Activated CD8-positive, alpha-beta memory T cell treated with anti-CD3 and anti-CD28 coated beads, Interleukin-2, amount 10 ng/mL, durations not matched to agents 7 days and 5 days (primary cell): ENCODE results near the gene CLDN5. TPM values are rescaled to one million over a fixed set of nuclear protein-coding genes. Genes with fewer than 3 reads are reported as not detected.
A peak's percentile ranks its signal among the peaks of the same experiment; 100 is the strongest.

Experiments used
- ATAC-seq: fragments of 150-1000 bp; cut with Tn5 transposase; one replicate; pipeline ENCODE4 v1.10.0; 2021; ENCODE audit warnings: moderate library complexity
- CTCF ChIA-PET: fragments of 350-600 bp; sonication (Branson Sonifier 250); formaldehyde crosslinking; loops from one replicate; lab custom pipeline; 2021; ENCODE audit warnings: antibody characterized with exemption; lab: Charles Lee
- DNase-seq: peaks from one replicate; pipeline ENCODE4 v3.0.0-alpha.2; 2020
- H3K27ac Mint-ChIP-seq: one replicate; pipeline ENCODE4 v1.8.0; 2021; ENCODE audit warnings: mild to moderate bottlenecking, mixed read lengths
- H3K27me3 Mint-ChIP-seq: one replicate; pipeline ENCODE4 v1.8.0; 2021; ENCODE audit warnings: mixed read lengths
- H3K36me3 Mint-ChIP-seq: one replicate; pipeline ENCODE4 v1.8.0; 2021; ENCODE audit warnings: mild to moderate bottlenecking, mixed read lengths
- H3K4me1 Mint-ChIP-seq: one replicate; pipeline ENCODE4 v1.8.0; 2021; ENCODE audit warnings: mixed read lengths
- H3K4me3 Mint-ChIP-seq: one replicate; pipeline ENCODE4 v1.8.0; 2021; ENCODE audit warnings: mild to moderate bottlenecking, moderate library complexity, mixed read lengths
- H3K9me3 Mint-ChIP-seq: one replicate; pipeline ENCODE4 v1.8.0; 2022; ENCODE audit warnings: low read depth, mixed read lengths
- total RNA-seq, 2 experiments: library from RNA; stranded (reverse); gene quantifications; one replicate each; pipeline ENCODE4 v1.2.3, GENCODE V29; 2021

The CLDN5 gene, protein sequence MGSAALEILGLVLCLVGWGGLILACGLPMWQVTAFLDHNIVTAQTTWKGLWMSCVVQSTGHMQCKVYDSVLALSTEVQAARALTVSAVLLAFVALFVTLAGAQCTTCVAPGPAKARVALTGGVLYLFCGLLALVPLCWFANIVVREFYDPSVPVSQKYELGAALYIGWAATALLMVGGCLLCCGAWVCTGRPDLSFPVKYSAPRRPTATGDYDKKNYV
- total RNA-seq, result not detected

DNA sequence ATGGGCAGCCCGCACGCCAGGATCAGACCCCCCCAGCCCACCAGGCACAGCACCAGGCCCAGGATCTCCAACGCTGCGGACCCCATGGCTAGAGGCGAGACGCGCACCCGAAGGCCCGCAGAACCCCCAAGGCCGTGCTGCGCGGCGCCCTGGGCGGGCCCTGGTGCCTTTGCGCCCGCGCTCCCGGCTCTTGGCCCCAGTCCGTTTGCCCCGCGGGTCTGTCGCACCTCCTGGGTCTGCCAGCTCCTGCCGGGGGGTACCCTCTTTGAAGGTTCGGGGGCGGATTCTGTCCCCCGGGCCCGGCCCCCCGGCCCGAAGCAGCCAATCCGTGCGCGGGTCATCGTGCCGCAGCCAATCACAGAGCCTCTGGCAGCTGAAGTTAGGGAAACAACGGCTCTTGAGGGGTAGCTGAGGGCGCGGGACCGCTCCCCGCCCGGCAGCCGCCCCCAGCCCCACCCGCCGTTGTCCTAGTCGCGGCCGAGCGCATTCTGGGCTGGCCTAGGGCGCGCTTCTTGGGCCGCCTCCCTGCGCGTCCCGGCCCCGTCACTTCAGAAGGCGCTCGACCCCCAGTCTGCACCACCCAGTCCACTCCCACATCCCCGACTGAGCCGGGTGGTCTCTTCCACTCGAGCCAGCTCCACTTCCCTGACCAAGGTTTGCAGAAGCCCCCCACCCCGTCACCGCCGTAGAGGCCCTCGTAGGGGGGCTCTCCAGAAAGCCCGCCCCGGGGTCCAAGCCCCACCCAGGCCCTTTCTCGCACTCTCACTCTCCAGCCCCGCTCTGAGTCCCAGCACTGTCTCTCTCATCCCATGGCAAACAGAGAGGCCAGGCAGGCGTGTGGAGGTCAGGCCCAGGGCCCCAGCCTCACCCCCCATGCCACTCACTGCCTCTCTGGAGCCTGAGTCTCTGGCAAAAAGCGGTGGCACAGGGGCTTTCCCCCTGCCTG lies at the start of gene CLDN5:
Gene CLDN5, minus strand, starts transcription at position 241 of the 946 bp plus-strand sequence. Its CDS starts 155 bp downstream, at position 86.
- H3K4me3 Mint-ChIP-seq, result no peak within 1 kb of the TSS
- no peaks in the 10 kb centered on the region for H3K9me3 Mint-ChIP-seq
- H3K27me3 Mint-ChIP-seq, result peaks cover 32% of the 10 kb centered on the region
- CTCF ChIA-PET, result no interaction called here
- no peak within 1 kb of the TSS for H3K27ac Mint-ChIP-seq
- ATAC-seq (peak; percentile 35), DNase-seq (no peak)
- peaks cover 5% of the 10 kb centered on the region for H3K36me3 Mint-ChIP-seq
- peaks cover 13% of the 10 kb centered on the region for H3K4me1 Mint-ChIP-seq

DNA sequence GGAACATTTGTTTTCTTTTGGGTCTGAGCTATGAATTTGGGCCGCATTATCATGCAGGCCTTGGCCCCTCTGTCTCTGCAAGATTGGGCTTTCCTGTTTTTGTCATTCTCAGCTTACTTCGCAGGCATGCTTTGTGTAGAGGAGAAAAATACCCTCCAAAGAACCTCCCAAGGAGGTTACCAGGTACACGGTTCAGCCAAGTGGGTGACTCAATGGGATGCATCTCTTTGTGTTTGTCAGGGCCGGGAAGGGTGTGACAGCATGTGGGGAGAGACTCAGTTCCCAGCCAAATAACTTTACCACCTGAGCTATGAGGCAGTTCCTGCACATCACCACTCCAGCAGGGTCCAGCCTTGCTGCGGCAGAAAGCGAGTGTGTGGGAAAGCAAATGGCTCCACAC lies 47.8 kb upstream of the CLDN5 start:
- no peaks in the 10 kb centered on the region for H3K36me3 Mint-ChIP-seq
- no peak overlapping the region for H3K4me3 Mint-ChIP-seq
- ATAC-seq (no peak), DNase-seq (no peak)
- no peaks in the 10 kb centered on the region for H3K9me3 Mint-ChIP-seq
- H3K27me3 Mint-ChIP-seq, result peaks cover 5% of the 10 kb centered on the region
- no peak overlapping the region for H3K27ac Mint-ChIP-seq
- CTCF ChIA-PET, result no interaction called here
- peaks cover 8% of the 10 kb centered on the region for H3K4me1 Mint-ChIP-seq

DNA sequence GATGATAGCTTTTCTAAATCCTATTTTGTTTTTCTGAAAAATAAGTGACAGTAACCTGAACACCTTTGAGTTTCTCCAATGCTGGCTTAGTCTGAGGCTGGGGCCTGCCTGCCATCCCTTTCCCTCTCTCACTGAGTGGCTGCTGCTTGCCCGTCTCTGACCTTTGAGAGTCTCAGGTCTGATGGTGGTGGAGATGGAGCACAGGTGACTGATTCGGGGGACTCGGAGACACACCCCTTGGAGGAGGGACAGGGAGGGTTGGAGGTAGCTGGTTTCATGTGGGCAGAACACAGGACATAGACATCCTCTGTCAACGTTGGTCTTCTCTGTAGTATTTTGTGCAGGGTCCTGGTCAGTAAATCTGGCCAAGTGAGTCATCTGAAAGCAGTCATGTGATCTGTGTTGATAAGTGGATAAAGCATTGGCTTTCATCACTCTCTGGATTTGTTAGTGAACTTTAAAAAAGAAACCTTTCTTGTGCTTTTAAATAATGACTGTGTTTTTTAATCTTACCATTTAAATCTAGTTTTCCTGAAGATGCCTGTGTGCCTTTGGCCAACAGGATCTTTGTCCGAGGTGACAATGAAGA lies 47.1 kb upstream of the CLDN5 start:
- Mint-ChIP-seq H3K36me3 (no peaks in the 10 kb centered on the region), H3K4me3 (no peak overlapping the region), H3K4me1 (peaks cover under 1% of the 10 kb centered on the region), H3K27ac (no peak overlapping the region), H3K9me3 (no peaks in the 10 kb centered on the region), H3K27me3 (peaks cover 5% of the 10 kb centered on the region)
- ATAC-seq (no peak), DNase-seq (no peak)
- CTCF ChIA-PET, result no interaction called here

DNA sequence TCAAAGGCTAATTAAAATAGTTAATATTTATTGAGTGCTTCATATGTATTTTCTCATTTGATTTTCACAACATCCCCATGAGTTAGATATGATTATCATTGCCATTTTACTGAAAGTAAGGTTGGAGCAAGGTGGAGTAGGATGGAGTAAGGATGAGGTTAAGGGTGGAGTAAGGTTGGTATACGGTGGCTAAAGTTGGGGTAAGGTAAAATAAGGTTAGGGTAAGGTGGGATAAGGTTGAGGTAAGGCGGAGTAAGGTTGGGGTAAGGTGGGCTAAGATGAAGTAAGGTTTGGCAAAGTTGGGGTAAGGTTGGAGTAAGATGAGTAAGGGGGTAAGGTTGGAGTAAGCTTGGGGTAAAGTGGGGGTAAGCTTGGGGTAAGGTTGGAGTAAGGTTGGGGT lies 45.8 kb upstream of the CLDN5 start:
- ATAC-seq, result no peak
- Mint-ChIP-seq H3K4me1 (no peaks in the 10 kb centered on the region), H3K36me3 (no peaks in the 10 kb centered on the region), H3K9me3 (no peaks in the 10 kb centered on the region), H3K27ac (no peak overlapping the region), H3K27me3 (peaks cover 7% of the 10 kb centered on the region), H3K4me3 (no peak overlapping the region)
- DNase-seq, result no peak
- CTCF ChIA-PET, result no interaction called here

DNA sequence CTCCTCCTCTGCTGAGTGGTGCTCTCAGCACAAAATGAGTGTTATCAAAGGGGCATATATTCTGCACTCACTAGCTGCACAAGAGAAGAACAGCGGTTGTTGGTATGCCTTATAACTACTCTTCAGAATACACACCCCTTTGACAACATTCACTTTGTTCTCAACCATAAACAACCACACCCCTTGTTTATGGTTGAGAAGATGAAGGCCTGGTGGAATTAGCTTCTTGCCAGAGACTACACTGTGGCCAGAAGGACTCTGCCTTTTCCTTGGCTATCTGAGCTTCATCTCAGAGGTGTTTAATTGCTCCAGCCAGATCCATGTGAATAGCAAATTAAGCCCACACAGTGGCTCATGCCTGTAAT lies 45.0 kb upstream of the CLDN5 start:
- Mint-ChIP-seq H3K4me1 (no peaks in the 10 kb centered on the region), H3K4me3 (no peak overlapping the region), H3K36me3 (no peaks in the 10 kb centered on the region), H3K9me3 (no peaks in the 10 kb centered on the region), H3K27me3 (peaks cover 5% of the 10 kb centered on the region), H3K27ac (no peak overlapping the region)
- CTCF ChIA-PET, result interaction anchor here (1.3 kb wide), 1 partner anchor 162 kb away, joined by 4 read pairs; no protein-coding TSS in a partner anchor
- ATAC-seq, result no peak
- DNase-seq, result no peak

DNA sequence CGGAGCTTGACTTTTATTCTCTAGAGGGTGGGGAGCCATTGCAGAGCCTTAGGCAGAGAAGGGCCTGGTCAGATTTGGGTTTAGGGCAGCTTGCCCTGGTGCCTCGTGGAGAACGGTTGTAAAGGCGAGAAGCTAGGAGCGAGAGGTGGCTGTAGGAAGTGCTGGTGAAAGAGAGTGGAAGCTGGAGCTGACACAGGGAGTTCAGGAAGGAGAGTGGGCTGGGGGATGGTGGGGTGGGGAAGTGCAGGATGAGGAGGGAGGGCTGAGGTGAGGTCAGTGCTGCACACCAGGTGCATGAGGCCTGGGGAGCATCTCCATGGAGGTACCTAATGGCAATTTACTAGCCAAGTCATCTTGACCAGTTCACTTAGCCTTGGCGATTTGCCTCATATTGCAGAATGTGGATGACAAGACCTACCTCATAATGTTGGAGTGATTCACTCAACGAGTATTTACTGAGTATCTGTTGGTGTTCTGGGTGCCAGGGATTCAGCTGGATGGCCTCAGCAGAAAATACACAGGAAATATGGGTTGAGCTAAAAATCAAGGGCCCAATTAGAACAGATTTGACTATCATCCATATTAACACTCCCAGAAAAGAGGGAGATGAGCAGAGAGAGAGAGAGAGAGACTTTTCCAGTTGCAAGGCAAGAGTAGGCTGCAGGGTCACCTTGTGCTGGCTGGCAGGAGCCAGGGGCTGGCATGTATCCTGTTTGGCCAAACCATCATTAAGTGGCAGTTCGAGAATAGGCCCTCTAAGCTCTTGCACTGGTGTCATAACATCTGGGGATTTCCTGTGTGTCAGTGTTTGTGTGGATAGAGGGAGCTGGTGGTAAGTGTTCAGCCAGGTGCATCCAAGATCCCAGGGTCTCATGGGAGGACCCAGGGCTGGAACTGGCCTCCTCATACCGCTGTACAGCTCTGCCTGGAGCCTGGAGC lies 44.4 kb upstream of the CLDN5 start:
- no peaks in the 10 kb centered on the region for H3K36me3 Mint-ChIP-seq
- no peak for DNase-seq
- no peak for ATAC-seq
- H3K4me1 Mint-ChIP-seq, result no peaks in the 10 kb centered on the region
- no peaks in the 10 kb centered on the region for H3K9me3 Mint-ChIP-seq
- no peak overlapping the region for H3K4me3 Mint-ChIP-seq
- H3K27me3 Mint-ChIP-seq, result peaks cover 3% of the 10 kb centered on the region
- CTCF ChIA-PET, result interaction anchor here (1.3 kb wide), 1 partner anchor 162 kb away, joined by 4 read pairs; no protein-coding TSS in a partner anchor
- no peak overlapping the region for H3K27ac Mint-ChIP-seq

DNA sequence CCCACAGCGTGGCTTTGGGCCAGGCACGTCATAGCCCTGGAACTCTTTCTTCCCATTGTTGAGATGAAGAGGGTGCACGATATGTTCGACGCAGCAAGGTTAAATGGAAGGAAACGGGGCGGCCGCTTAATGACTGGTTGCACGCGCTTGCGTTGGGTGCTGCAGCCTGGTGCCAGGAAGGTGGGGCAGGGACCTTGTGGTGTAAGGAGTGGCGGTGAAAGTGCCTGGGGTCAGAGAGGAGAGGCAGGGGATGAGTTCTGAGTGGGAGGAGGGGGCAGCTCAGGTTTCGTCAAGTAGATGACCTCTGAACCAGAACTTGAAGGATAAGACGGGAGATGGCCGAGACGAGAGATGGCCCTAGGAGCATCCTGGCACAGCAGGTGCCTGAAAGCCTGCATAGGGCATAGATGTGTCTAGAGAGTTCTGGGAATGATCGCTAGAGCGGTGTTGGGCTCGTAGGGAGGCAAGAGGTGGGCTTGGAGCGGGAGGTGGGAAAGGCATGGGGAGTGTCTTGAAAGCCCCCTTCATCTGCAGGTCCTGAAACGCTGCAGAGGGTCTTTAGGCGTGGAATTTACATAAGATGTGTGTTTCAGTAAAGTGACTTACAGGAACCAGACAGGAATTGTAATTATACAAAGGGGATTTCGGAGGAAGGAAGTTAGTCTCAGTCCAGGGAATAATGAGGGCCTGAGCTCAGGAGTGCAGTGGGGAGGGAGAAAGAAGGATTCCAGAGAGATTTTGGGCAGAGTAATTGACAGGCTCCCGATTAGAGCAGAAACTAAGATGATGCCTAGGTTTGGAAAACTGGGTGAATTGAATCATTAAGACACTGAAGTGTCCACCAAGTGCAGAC lies 43.2 kb upstream of the CLDN5 start:
- H3K27ac Mint-ChIP-seq, result no peak overlapping the region
- DNase-seq (no peak), ATAC-seq (no peak)
- CTCF ChIA-PET, result no interaction called here
- H3K4me3 Mint-ChIP-seq, result no peak overlapping the region
- H3K27me3 Mint-ChIP-seq, result peaks cover 4% of the 10 kb centered on the region
- no peaks in the 10 kb centered on the region for H3K9me3 Mint-ChIP-seq
- H3K4me1 Mint-ChIP-seq, result no peaks in the 10 kb centered on the region
- H3K36me3 Mint-ChIP-seq, result no peaks in the 10 kb centered on the region

DNA sequence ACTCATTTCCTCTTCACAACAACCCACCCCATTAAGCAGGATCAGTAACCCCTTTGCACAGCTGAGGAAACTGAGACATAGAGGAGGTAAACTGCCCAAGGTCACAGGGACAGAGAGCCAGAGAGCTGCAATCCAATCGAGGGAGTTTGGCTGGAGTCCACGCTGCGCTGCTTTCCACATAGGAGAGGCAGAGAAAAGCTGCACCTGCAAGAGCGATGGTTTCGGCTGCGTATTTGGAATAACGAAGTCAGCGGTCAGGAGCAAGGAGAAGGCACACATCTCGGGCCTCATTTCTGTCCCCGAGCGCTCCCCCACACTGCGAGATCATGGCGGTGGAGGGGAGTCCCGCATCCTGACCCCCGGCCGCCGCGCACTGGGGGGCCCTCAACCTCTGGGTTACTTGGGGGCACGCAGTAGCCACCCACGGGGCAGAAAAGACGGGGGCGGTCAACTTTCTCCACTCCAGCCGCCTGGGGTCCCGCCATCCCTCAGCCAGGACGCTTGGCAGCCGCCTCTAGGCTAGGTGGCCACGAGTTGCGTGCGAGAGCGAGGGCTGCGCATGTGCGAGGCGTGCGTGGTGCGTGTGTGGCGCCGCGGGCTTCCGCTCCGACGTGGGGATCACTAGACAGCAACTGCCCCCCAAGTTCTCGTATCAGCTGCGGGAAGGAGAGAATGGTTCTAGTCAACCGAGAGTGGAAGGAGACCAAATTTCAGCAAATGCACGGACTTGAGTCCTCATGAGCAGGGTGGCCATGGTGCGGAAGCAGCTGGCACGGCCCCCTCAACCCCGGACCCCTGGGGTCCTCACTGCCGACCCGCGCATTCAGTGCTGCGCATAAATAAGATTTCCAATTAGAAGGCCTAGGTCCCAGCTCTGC lies 42.3 kb upstream of the CLDN5 start:
- no peaks in the 10 kb centered on the region for H3K9me3 Mint-ChIP-seq
- DNase-seq, result no peak
- no peak for ATAC-seq
- peaks cover 4% of the 10 kb centered on the region for H3K27me3 Mint-ChIP-seq
- no peak overlapping the region for H3K4me3 Mint-ChIP-seq
- no peak overlapping the region for H3K27ac Mint-ChIP-seq
- H3K36me3 Mint-ChIP-seq, result no peaks in the 10 kb centered on the region
- no peaks in the 10 kb centered on the region for H3K4me1 Mint-ChIP-seq
- CTCF ChIA-PET, result no interaction called here

DNA sequence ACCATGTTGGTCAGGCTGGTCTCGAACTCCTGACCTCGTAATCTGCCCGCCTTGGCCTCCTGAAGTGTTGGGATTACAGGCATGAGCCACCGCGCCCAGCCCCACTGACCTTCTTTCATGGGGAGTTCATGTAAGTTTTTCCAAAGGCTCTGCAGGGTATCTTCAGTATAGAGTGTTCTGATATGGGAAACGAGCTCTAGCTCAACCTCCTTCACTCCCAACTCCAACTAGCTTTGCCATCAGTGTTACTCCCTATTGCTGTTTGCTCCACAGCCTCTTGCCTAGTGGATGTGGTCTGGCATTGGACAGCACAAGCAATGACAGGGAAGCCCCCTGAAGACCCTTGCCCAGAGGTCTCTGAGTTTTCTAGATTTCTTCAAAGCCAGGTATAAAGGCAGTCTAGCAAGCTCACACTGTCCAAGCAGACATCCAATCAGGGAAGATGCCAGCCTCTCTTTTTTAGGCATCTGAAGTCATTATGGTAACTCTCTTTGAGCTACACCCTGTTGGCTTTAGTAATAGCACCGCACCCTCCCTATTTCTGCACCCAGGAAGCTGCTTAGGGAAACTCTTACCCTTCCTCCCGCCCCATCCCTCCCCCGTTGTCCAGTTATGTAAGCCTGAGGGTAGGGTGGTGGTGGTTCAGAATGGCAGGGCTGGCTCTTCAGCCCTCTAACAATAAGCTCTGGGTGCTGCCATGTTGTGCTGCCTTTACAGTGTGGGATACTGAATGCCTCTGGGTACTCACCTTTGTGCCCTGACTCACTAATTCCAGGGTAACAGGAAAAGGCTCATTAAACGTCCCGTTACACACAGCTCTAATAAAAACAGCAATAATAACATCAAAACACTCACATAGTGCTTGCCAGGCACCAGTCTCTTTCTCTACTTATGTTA lies 41.4 kb upstream of the CLDN5 start:
- ATAC-seq (no peak), DNase-seq (no peak)
- CTCF ChIA-PET, result interaction anchor here (0.6 kb wide), 1 partner anchor 65 kb away, joined by 3 read pairs; no protein-coding TSS in a partner anchor
- Mint-ChIP-seq H3K9me3 (no peaks in the 10 kb centered on the region), H3K27me3 (peaks cover 4% of the 10 kb centered on the region), H3K4me1 (no peaks in the 10 kb centered on the region), H3K36me3 (no peaks in the 10 kb centered on the region), H3K4me3 (no peak overlapping the region), H3K27ac (no peak overlapping the region)

DNA sequence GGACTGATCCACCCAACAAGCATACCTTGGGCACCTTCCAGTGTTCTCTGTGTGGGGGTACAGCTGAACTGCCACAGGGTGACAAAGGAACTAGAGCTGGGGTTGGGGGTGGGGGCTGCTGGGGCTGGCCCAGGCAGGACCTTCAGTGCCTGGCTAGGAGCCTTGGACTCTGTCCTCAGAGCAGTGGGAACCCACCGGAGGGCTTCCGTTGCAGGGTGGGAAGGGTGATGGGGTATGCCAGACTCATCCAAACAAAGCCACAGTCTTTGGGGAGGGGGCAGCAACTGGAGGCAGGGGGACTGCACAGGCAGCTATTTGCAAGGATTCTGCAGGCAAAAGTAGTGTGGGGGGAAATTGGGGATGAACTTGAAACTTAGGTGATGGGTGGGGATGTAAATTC lies 35.7 kb upstream of the CLDN5 start:
- DNase-seq, result no peak
- Mint-ChIP-seq H3K9me3 (no peaks in the 10 kb centered on the region), H3K36me3 (no peaks in the 10 kb centered on the region), H3K27ac (no peak overlapping the region), H3K4me1 (no peaks in the 10 kb centered on the region), H3K27me3 (peaks cover 4% of the 10 kb centered on the region), H3K4me3 (no peak overlapping the region)
- CTCF ChIA-PET, result no interaction called here
- ATAC-seq, result no peak

DNA sequence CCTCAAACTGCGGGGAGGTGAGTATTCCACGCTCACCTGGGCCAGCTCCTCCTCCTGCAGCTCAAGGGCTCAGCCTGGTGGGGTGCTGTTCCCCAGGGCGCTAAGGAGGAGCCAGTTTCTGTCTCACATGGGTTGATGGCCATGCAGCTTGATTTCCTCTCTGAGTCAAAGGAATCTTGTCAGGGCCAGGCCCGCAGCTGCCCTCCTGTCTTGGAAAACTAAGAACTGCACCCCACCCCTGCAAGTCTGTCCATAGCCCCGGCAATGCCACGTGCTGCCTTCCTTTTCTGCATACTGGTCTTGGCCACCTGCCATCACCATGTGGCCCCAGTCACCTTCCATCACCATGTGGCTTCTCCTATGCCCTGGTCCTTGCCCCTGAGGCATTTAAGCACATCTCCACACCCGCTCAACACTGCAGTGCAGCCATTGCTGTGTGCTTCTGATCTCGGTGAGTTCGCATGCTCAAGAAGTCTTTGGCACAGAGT lies 35.2 kb upstream of the CLDN5 start:
- DNase-seq (no peak), ATAC-seq (no peak)
- CTCF ChIA-PET, result no interaction called here
- no peaks in the 10 kb centered on the region for H3K9me3 Mint-ChIP-seq
- peaks cover 5% of the 10 kb centered on the region for H3K27me3 Mint-ChIP-seq
- H3K4me1 Mint-ChIP-seq, result no peaks in the 10 kb centered on the region
- no peak overlapping the region for H3K27ac Mint-ChIP-seq
- no peak overlapping the region for H3K4me3 Mint-ChIP-seq
- H3K36me3 Mint-ChIP-seq, result no peaks in the 10 kb centered on the region
